HG03025 (cell line): ENCODE data around the gene NRCAM.
"Not testable (repeated sequence)": the region's sequence is repeated elsewhere in the genome, so short reads cannot be mapped to it uniquely, and the experiment has no call there.

Source experiments
- ATAC-seq: cut with Tn5 transposase; IDR thresholded peaks from one replicate; pipeline ENCODE4 v1.9.1; 2021; ENCODE audit warnings: mild to moderate bottlenecking, moderate library complexity; ENCODE audit not compliant: unreplicated experiment, low FRiP score

The NRCAM gene

GRCh38 chr7:108404509-108405420, 51.5 kb downstream of the NRCAM start:
- ATAC-seq = no peak

GRCh38 chr7:108403597-108404217, 52.5 kb downstream of the NRCAM start:
- ATAC-seq = no peak

GRCh38 chr7:108402865-108403264, 53.4 kb downstream of the NRCAM start:
- ATAC-seq = no peak

GRCh38 chr7:108396080-108396479, 60.2 kb downstream of the NRCAM start:
- no peak for ATAC-seq

GRCh38 chr7:108395426-108395825, 60.8 kb downstream of the NRCAM start:
- no peak for ATAC-seq

GRCh38 chr7:108393097-108393496, 63.1 kb downstream of the NRCAM start:
- ATAC-seq = not testable (repeated sequence)

- ATAC-seq = not testable (repeated sequence)
These were observed 68.5 kb downstream of the NRCAM start for GRCh38 chr7:108387686-108388085.

- ATAC-seq = no peak
These were observed 70.3 kb downstream of the NRCAM start for GRCh38 chr7:108385834-108386422.

GRCh38 chr7:108384716-108385483, 71.3 kb downstream of the NRCAM start:
- peak; percentile 75 for ATAC-seq

- no peak for ATAC-seq
These were observed 73.3 kb downstream of the NRCAM start for GRCh38 chr7:108382932-108383331.

- ATAC-seq = no peak
These were observed 75.7 kb downstream of the NRCAM start for GRCh38 chr7:108380517-108380916.

GRCh38 chr7:108376206-108376605, 80.0 kb downstream of the NRCAM start:
- ATAC-seq = no peak

- peak; percentile 63 for ATAC-seq
These were observed 80.6 kb downstream of the NRCAM start for GRCh38 chr7:108375668-108376067.

GRCh38 chr7:108374899-108375298, 81.3 kb downstream of the NRCAM start:
- ATAC-seq = no peak

- ATAC-seq = no peak
These were observed 83.6 kb downstream of the NRCAM start for GRCh38 chr7:108372618-108373017.

GRCh38 chr7:108370616-108371015, 85.6 kb downstream of the NRCAM start:
- ATAC-seq = no peak

GRCh38 chr7:108368466-108368865, 87.8 kb downstream of the NRCAM start:
- ATAC-seq = no peak

- no peak for ATAC-seq
These were observed 88.3 kb downstream of the NRCAM start for GRCh38 chr7:108367946-108368345.

- no peak for ATAC-seq
These were observed 88.9 kb downstream of the NRCAM start for GRCh38 chr7:108367314-108367713.

- ATAC-seq = no peak
These were observed 92.6 kb downstream of the NRCAM start for GRCh38 chr7:108363659-108364058.
